ENCODE results near the gene PRSS3. TPM values are rescaled to one million over a fixed set of nuclear protein-coding genes. Genes with fewer than 3 reads are reported as not detected.
"Not testable (repeated sequence)": the region's sequence is repeated elsewhere in the genome, so short reads cannot be mapped to it uniquely, and the experiment has no call there.

Gene PRSS3
- polyA plus RNA-seq, 1 donor from 2014 or later: not detected

GRCh38 chr9:33794560-33794959, 801 bp upstream of the PRSS3 start:
- Histone ChIP-seq H3K9ac (ENCODE audit: low read length) (peak overlapping the region; percentile 64), H3K36me3 (ENCODE audit: insufficient read depth, low read length) (no peaks in the 10 kb centered on the region), H3F3A (ENCODE audit: insufficient read depth, low read length, poor library complexity, severe bottlenecking) (no peaks in the 10 kb centered on the region), H3K27me3 (ENCODE audit: insufficient read depth, low read depth, low read length) (no peaks in the 10 kb centered on the region), H3K9me3 (ENCODE audit: low read length) (no peaks in the 10 kb centered on the region), H3K4me2 (ENCODE audit: low read length) (peak overlapping the region; percentile 52), H3K9me2 (ENCODE audit: insufficient read depth, low read length) (no peaks in the 10 kb centered on the region), H3K79me2 (replicated peaks; ENCODE audit: insufficient read depth, low read length) (no peaks in the 10 kb centered on the region), H4K20me1 (ENCODE audit: insufficient read depth) (no peaks in the 10 kb centered on the region), H3K27ac (ENCODE audit: low read length) (peak overlapping the region; percentile 97), H3K4me3 (ENCODE audit: low read length) (peak overlapping the region; percentile 49), H2AFZ (ENCODE audit: low read depth, low read length) (no peak overlapping the region)
- peak; percentile 65 for TF ChIP-seq MXI1 (conservative IDR thresholded peaks at IDR 0.05; ENCODE audit: poor library complexity, severe bottlenecking)
- TF ChIP-seq CTCF (IDR thresholded peaks at IDR 0.05; ENCODE audit: poor library complexity, severe bottlenecking): no peak
- peak; percentile 70 for TF ChIP-seq POLR2AphosphoS5 (IDR thresholded peaks at IDR 0.05)
- no peak for TF ChIP-seq SMC3 (conservative IDR thresholded peaks at IDR 0.05; ENCODE audit: poor library complexity)
- TF ChIP-seq, protein P1, sequence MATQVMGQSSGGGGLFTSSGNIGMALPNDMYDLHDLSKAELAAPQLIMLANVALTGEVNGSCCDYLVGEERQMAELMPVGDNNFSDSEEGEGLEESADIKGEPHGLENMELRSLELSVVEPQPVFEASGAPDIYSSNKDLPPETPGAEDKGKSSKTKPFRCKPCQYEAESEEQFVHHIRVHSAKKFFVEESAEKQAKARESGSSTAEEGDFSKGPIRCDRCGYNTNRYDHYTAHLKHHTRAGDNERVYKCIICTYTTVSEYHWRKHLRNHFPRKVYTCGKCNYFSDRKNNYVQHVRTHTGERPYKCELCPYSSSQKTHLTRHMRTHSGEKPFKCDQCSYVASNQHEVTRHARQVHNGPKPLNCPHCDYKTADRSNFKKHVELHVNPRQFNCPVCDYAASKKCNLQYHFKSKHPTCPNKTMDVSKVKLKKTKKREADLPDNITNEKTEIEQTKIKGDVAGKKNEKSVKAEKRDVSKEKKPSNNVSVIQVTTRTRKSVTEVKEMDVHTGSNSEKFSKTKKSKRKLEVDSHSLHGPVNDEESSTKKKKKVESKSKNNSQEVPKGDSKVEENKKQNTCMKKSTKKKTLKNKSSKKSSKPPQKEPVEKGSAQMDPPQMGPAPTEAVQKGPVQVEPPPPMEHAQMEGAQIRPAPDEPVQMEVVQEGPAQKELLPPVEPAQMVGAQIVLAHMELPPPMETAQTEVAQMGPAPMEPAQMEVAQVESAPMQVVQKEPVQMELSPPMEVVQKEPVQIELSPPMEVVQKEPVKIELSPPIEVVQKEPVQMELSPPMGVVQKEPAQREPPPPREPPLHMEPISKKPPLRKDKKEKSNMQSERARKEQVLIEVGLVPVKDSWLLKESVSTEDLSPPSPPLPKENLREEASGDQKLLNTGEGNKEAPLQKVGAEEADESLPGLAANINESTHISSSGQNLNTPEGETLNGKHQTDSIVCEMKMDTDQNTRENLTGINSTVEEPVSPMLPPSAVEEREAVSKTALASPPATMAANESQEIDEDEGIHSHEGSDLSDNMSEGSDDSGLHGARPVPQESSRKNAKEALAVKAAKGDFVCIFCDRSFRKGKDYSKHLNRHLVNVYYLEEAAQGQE (IDR thresholded peaks at IDR 0.05; ENCODE audit: borderline replicate concordance): peak; percentile 83
- peak; percentile 94 for TF ChIP-seq EP300 (conservative IDR thresholded peaks at IDR 0.05; ENCODE audit: poor library complexity, severe bottlenecking)

DNA sequence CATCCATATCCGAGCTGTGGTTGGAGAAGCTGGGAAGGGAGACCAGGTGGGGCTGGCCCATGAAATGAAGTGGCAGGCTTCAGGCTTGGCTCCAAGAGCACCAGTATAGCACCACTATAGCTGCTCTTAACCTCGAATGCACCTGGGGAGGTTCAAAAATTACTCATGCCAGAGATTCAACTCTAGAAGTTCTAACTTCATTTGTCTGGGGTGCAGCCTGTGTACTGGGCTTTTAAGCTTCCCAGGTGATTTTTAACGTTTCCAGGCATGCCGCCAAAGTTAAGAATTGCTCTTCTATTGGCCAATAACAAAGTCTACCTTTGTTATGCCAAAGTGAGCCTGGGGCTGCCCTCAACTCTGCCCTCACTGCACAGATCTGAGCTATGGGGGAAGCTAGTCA, 458 bp downstream of the PRSS3 start:
- Histone ChIP-seq H3K9ac (ENCODE audit: low read length) (no peak overlapping the region), H3K9me3 (ENCODE audit: low read length) (no peaks in the 10 kb centered on the region), H3K36me3 (ENCODE audit: insufficient read depth, low read length) (no peaks in the 10 kb centered on the region), H3K79me2 (replicated peaks; ENCODE audit: insufficient read depth, low read length) (no peaks in the 10 kb centered on the region), H3K4me3 (ENCODE audit: low read length) (no peak overlapping the region), H4K20me1 (ENCODE audit: insufficient read depth) (no peaks in the 10 kb centered on the region), H3K9me2 (ENCODE audit: insufficient read depth, low read length) (no peaks in the 10 kb centered on the region), H3K27me3 (ENCODE audit: insufficient read depth, low read depth, low read length) (no peaks in the 10 kb centered on the region), H3K4me2 (ENCODE audit: low read length) (no peak overlapping the region), H2AFZ (ENCODE audit: low read depth, low read length) (no peak overlapping the region), H3K27ac (ENCODE audit: low read length) (peak overlapping the region; percentile 97), H3F3A (ENCODE audit: insufficient read depth, low read length, poor library complexity, severe bottlenecking) (no peaks in the 10 kb centered on the region)
- TF ChIP-seq EP300 (conservative IDR thresholded peaks at IDR 0.05; ENCODE audit: poor library complexity, severe bottlenecking) (no peak), MXI1 (conservative IDR thresholded peaks at IDR 0.05; ENCODE audit: poor library complexity, severe bottlenecking) (no peak), POLR2AphosphoS5 (IDR thresholded peaks at IDR 0.05) (no peak), CTCF (IDR thresholded peaks at IDR 0.05; ENCODE audit: poor library complexity, severe bottlenecking) (no peak), RAD21 (conservative IDR thresholded peaks at IDR 0.05) (no peak), SMC3 (conservative IDR thresholded peaks at IDR 0.05; ENCODE audit: poor library complexity) (no peak), TAF1 (IDR thresholded peaks at IDR 0.05; ENCODE audit: low read depth) (no peak), EZH2 (IDR thresholded peaks at IDR 0.05; ENCODE audit: borderline replicate concordance, insufficient read depth, low read length, poor library complexity, severe bottlenecking) (no peak)
- TF ChIP-seq, protein P1 (IDR thresholded peaks at IDR 0.05; ENCODE audit: borderline replicate concordance): no peak

DNA sequence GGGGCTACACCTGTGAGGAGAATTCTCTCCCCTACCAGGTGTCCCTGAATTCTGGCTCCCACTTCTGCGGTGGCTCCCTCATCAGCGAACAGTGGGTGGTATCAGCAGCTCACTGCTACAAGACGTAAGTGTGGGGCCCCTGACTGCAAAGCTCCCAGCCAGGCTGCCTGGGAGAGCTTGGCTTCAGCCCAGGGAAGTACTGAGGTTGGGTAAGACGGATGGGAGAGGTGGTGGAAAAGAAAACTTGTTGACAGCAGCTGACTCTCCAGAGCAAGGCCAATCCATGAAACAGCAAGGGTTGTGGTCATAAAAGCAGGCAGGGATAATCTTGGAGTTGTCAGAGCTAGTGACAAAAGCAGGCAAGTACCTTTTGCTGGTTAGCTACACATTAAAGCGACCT, 1.3 kb downstream of the PRSS3 start:
- not testable (repeated sequence) for H3K36me3 ChIP-seq (ENCODE audit: insufficient read depth, low read length); H3K9me2 ChIP-seq (ENCODE audit: insufficient read depth, low read length); H2AFZ ChIP-seq (ENCODE audit: low read depth, low read length); H4K20me1 ChIP-seq (ENCODE audit: insufficient read depth); H3K27ac ChIP-seq (ENCODE audit: low read length); H3K9me3 ChIP-seq (ENCODE audit: low read length); H3K9ac ChIP-seq (ENCODE audit: low read length); H3K4me3 ChIP-seq (ENCODE audit: low read length); H3K79me2 ChIP-seq (replicated peaks; ENCODE audit: insufficient read depth, low read length); H3K27me3 ChIP-seq (ENCODE audit: insufficient read depth, low read depth, low read length); H3K4me2 ChIP-seq (ENCODE audit: low read length); H3F3A ChIP-seq (ENCODE audit: insufficient read depth, low read length, poor library complexity, severe bottlenecking)
